GM10266 (cell line): ENCODE results near the gene IQCM.

ENCODE experiments used
- DNase-seq: peaks from one replicate; pipeline ENCODE4 v3.0.0; 2012; ENCODE audit errors: extremely low spot score
- TF ChIP-seq, protein P1 (sequence below): IDR thresholded peaks from 2 replicates; pipeline ENCODE4 v1.5.1; 2012; ENCODE audit warnings: mild to moderate bottlenecking, low read depth; ENCODE audit not compliant: control insufficient read depth, insufficient read depth; ENCODE audit errors: missing control alignments

Gene IQCM, protein sequence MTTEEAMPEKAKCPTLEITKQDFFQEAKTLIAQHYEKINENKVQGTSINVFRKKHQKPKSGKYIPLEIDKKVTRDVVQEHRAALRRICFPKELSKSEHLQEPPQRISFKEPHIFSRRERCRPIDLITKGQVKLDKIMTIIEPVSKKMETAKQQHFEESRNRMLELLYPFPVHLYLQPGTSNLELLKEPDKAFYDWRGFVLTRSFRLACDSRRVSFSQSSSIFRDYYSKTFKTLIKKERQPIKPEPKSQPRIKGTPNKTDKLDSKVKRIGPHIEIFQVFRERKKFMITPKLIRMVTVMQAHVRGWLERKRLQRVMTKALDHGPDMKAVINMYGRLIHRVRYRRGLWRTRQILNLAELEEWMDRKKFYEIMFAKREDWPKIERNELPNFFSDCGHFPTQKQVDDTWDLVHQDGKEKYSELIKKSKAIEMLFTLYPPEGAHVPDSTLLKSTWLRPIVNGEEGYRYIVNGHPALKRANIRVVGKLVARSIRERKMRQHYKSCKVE

DNA sequence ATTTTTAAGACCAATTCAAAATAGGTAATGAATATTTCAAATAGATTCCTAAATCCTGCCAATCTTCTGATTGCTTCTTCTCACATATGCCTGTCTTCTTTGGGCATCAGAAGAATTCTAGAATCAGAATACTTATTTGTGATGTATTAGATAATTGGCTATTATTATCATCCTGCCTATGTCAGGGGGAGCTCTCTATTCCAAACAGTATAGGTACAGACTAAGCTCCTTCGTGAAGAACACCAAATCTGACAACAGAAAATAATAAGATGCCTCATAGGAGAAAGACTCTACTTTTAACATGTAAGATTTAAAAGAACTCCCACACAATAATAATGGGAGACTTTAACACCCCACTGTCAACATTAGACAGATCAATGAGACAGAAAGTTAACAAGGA, at the start of gene IQCM:
TSS of gene IQCM (minus strand) at position 101 of the 400 bp plus-strand sequence. CDS start 73,152 bp downstream, outside the sequence.
- TF ChIP-seq, protein P1, sequence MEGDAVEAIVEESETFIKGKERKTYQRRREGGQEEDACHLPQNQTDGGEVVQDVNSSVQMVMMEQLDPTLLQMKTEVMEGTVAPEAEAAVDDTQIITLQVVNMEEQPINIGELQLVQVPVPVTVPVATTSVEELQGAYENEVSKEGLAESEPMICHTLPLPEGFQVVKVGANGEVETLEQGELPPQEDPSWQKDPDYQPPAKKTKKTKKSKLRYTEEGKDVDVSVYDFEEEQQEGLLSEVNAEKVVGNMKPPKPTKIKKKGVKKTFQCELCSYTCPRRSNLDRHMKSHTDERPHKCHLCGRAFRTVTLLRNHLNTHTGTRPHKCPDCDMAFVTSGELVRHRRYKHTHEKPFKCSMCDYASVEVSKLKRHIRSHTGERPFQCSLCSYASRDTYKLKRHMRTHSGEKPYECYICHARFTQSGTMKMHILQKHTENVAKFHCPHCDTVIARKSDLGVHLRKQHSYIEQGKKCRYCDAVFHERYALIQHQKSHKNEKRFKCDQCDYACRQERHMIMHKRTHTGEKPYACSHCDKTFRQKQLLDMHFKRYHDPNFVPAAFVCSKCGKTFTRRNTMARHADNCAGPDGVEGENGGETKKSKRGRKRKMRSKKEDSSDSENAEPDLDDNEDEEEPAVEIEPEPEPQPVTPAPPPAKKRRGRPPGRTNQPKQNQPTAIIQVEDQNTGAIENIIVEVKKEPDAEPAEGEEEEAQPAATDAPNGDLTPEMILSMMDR = no peak
- DNase-seq = no peak

DNA sequence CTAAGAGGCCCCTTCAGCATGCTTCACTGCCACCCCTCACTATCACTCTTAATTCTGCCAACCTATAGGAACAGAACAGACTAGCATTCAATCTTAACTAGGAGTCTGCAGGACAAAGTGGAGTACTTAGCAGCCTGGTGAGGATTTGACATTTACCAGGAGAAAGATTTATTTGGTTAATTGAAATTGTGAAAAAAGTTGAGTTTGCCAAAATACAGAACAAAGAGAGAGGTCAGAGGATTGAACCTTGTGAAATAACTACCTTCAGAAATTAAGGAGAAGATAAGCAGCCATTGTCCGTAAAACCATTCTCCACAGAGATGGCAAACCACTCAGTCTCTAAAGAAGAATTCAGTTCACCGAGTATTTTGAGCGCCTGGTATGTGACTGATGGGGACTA, 41.8 kb upstream of the IQCM start:
- no peak for DNase-seq
- TF ChIP-seq, protein P1 = no peak

DNA sequence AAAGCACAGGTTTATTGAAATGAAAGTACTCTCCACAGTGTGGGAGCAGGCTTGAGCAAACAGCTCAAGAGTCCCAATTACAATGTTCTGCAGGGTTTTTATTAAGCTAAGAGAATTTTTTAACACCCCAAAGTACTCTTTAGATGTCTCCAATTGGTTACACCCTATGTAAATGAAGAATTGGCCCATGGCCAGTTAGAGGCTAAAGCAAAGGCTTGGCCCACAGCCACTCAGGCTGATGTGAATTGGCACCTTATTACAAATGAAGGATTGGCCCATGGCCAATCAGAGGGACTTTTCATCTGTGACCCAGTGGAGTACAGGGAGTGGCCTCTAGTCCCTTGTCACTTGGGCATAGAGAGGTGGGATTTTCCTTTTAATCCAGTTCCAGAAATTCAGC, 30.1 kb upstream of the IQCM start:
- no peak for DNase-seq
- TF ChIP-seq, protein P1 = no peak

DNA sequence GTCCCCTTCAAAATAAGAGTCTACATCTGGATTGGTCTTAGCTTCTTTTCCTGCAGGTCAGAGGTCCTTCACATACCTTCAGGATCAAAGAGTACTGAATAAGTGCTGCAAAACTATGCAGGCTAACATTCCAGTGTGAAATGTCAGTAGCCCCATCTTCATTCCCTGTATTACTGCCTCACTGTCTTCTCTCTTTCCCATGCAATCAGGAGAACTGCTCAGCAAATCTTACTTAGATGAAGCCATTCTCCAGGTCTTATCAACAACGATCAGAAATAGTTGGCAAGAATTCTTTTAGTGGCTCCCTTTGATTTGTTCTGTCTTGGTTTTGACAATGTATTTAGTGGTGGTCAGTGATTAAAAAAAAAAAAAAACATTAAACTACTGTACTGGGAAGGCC, 26.0 kb upstream of the IQCM start:
- TF ChIP-seq, protein P1 = no peak
- no peak for DNase-seq

DNA sequence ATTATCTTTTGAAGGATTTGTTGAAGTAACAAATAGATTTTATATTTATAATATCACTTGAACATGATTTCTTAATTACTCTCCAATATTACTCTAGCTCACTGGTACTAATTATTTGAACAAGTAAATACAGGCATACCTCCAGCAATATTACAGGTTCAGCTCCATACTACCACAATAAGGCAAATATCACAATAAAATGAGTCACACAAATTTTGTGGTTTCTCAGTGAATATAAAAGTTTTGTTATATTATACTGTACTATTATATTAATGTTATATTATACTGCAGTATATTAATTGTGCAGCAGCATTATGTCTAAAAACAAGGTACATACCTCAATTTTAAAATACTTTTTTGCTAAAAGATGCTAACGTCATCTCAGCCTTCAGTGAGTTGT, 22.4 kb upstream of the IQCM start:
- TF ChIP-seq, protein P1 = no peak
- DNase-seq = no peak

DNA sequence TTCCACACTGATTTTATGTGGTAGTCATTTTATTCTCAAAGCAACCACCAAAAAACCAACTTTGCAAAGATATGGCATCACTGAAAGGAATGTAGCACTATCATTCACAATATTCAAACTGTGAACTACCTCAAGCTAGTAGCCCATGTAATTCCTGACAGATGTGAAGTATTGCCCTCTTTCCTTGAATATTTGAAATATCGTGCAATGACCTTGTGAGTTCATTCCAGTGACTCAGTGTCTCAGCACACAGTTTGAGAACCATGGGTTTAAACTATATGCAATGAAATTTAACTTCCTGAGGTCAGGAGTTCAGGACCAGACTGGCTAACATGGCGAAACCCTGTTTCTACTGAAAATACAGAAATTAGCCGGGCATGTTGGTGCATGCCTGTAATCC, 20.9 kb upstream of the IQCM start:
- DNase-seq = no peak

More for the DNA sequence above, 20.9 kb upstream of the IQCM start:
- TF ChIP-seq, protein P1 = no peak
